Cardiac muscle cell (in vitro differentiated cells and primary cell): ENCODE results near the gene SMIM44. TPM values are rescaled to one million over a fixed set of nuclear protein-coding genes. Genes with fewer than 3 reads are reported as not detected.

Source experiments
- DNase-seq, 2 donors: peaks; one replicate each; pipeline versions ENCODE4 v3.0.0 to v3.0.0-alpha.2; 2010 to 2017; ENCODE audit warnings: low read depth in 1 of 2, low spot score in 1 of 2
- H3K27ac ChIP-seq: fragments of 200-600 bp; sonication (generic); 2 replicates; pipeline ENCODE4 v1.5.1; 2016
- H3K27me3 ChIP-seq: fragments of 200-600 bp; sonication (generic); 2 replicates; pipeline ENCODE4 v1.6.0; 2016; ENCODE audit warnings: control low read depth
- H3K36me3 ChIP-seq: fragments of 200-600 bp; sonication (generic); 2 replicates; pipeline ENCODE4 v1.5.1; 2016; ENCODE audit warnings: control low read depth
- H3K4me1 ChIP-seq: fragments of 200-600 bp; sonication (generic); 2 replicates; pipeline ENCODE4 v1.8.1; 2017; ENCODE audit warnings: low read depth, mild to moderate bottlenecking, mixed run types
- H3K4me3 ChIP-seq: fragments of 200-600 bp; sonication (generic); 2 replicates; pipeline ENCODE4 v1.5.1; 2016; ENCODE audit warnings: mild to moderate bottlenecking
- H3K9me3 ChIP-seq: fragments of 200-600 bp; sonication (generic); 2 replicates; pipeline ENCODE4 v1.5.1; 2017; ENCODE audit warnings: low read depth, mild to moderate bottlenecking, control low read depth
- CTCF ChIP-seq: IDR thresholded peaks from 2 replicates; pipeline ENCODE4 v1.5.1; 2012; ENCODE audit warnings: low read depth, mild to moderate bottlenecking, low read length
- polyA plus RNA-seq: library from polyadenylated mRNA; unstranded; fragments of >200 nt; fragmentation: Nextera tagmentation; extraction: Ambion mirVana; gene quantifications from 2 replicates; pipeline ENCODE4 v1.2.1, GENCODE V29; 2016
- total RNA-seq: library from RNA; depleted of rRNA; stranded (reverse); fragments of >200 nt; gene quantifications from 2 replicates; pipeline ENCODE4 v1.2.3, GENCODE V29; 2016

The SMIM44 gene
- total and polyA plus RNA-seq, 2 experiments from 2014 or later = not detected

- Histone ChIP-seq H3K9me3 (no peaks in the 10 kb centered on the region), H3K27me3 (no peaks in the 10 kb centered on the region), H3K36me3 (no peaks in the 10 kb centered on the region), H3K27ac (no peak overlapping the region), H3K4me3 (no peak overlapping the region), H3K4me1 (peaks cover 4% of the 10 kb centered on the region)
- no peak for TF ChIP-seq CTCF
- DNase-seq = no peak
Measured at GRCh38 chr19:3501780-3502179, 18.5 kb upstream of the SMIM44 start.

DNA sequence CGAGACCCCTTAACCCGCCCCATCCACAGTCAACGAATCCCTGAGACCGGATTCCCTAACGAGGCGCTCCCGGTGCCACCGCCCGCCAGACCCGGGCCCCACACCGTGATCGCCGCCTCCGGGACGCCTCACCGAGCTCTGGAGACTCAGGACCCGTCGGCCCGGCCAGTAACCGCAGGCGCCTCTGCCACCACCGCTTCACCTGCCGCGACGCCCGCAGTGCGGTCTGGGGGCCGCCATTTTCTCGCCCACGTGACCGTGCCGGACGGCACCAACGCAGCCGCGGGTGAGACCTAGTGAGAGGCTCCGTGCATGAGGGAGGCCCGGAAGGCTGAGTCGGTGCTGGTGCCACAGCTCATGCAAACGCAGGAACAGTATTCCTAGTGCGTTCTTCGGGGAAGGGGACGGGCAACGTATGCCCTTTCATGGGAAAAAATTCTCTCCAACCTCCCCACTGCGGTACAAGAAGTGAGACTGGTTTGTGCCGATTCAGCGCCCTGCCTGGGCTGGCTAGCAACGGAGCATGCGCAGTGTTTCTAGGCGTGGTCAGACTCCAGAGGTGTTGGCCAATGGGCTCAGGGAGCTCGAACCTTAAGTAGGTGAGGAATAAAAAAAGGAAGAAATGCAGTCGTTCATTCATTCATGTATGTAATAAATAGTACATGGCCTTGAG is 17.3 kb upstream of the SMIM44 start, which contains the start of gene DOHH:
Gene DOHH (minus strand): TSS at position 246 of the 673 bp plus-strand sequence. CDS start 3,860 bp downstream, outside the sequence.
- Histone ChIP-seq H3K27me3 (no peaks in the 10 kb centered on the region), H3K4me1 (peaks cover 4% of the 10 kb centered on the region), H3K4me3 (peak within 1 kb of the TSS; percentile 83), H3K36me3 (peaks cover 1% of the 10 kb centered on the region), H3K27ac (peak within 1 kb of the TSS; percentile 96), H3K9me3 (no peaks in the 10 kb centered on the region)
- TF ChIP-seq CTCF = no peak
- DNase-seq = peak; percentile 96 to 98

DNA sequence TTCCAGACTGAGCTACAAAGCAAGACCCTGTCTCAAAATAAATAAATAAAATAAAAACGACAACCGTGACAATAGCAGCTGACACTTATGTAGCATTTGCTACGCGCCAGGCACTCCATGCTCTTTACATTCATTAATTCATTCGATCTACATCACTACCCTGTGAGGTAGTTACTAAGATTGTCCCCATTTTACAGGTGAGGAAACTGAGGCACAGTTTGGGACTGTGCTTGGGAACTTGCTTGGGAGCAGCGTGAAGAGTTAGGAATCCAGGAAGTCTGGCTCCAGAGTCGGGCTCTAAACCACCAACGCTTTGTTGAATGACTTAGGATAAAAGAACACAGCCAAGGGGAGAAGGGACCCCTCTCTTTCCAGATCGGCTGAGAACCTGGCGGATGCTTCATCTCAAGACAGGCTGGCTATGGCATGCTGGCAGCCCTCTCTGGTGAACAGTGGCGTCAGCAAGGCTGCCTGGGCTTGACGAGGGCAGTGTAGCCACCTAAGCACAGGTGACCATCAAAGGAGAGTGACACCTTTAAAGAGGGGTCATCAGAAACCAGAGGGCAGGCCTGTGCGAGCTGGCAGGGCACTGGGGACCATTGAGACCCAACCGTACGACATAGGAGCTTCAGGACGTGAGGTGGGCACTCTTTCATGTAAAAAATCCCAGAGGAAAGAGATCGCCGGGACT is 16.6 kb upstream of the SMIM44 start:
- DNase-seq = no peak
- Histone ChIP-seq H3K27ac (peak overlapping the region; percentile 96), H3K9me3 (no peaks in the 10 kb centered on the region), H3K4me3 (peak overlapping the region; percentile 83), H3K36me3 (peaks cover 5% of the 10 kb centered on the region), H3K27me3 (no peaks in the 10 kb centered on the region), H3K4me1 (peaks cover 4% of the 10 kb centered on the region)
- TF ChIP-seq CTCF = no peak

DNA sequence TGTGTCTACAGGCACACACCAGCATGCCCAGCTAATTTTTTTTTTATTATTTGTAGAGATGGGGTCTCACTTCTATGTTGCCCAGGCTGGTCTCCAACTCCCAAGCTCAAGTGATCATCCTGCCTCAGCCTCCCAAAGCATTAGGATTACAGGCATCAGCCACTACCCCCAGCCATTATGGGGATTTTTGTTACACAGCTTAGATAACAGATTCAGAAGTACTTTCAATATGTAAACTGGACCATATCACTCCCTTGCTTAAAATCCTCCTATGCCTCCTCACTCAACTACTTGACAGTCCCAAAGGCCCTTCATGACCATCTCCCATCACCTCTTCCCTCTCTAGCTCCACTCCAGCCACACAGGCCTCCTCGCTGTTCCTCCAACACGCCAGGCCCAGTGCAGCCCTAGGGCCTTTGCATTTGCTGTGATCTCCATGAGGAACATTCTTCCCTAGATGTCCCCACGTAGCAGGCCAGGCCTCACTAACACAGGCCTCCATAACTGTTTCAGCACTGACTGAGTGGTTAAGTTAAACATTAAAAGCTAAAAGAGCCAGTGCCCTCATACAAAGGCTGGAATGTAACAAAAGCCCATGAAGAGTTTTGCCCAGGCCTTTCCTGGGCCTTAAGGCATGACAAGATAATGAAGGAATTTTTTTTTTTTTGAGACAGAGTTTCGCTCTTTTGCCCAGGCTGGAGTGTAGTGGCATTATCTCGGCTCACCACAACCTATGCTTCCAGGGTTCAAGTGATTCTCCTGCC is 14.7 kb upstream of the SMIM44 start:
- Histone ChIP-seq H3K27me3 (no peaks in the 10 kb centered on the region), H3K9me3 (no peaks in the 10 kb centered on the region), H3K36me3 (peaks cover 8% of the 10 kb centered on the region), H3K4me1 (peaks cover 4% of the 10 kb centered on the region), H3K4me3 (no peak overlapping the region), H3K27ac (no peak overlapping the region)
- no peak for TF ChIP-seq CTCF
- no peak for DNase-seq

- Histone ChIP-seq H3K27me3 (no peaks in the 10 kb centered on the region), H3K27ac (no peak overlapping the region), H3K4me1 (peaks cover 4% of the 10 kb centered on the region), H3K9me3 (no peaks in the 10 kb centered on the region), H3K36me3 (peaks cover 8% of the 10 kb centered on the region), H3K4me3 (no peak overlapping the region)
- no peak for DNase-seq
- no peak for TF ChIP-seq CTCF
Measured at GRCh38 chr19:3496392-3497273, 13.4 kb upstream of the SMIM44 start.
